EH (cell line): Measurements from ENCODE around the gene DIS3L2.
A peak's percentile ranks its signal among the peaks of the same experiment; 100 is the strongest.

Experiments
- DNase-seq: peaks from one replicate; pipeline ENCODE4 v3.0.0-alpha.2; 2015; ENCODE audit warnings: low read depth

Gene DIS3L2

GRCh38 chr2:232228971-232229894 lies 267.7 kb downstream of the DIS3L2 start:
- peak; percentile 51 for DNase-seq

- peak; percentile 14 for DNase-seq
Observed at GRCh38 chr2:232229911-232230310, 268.4 kb downstream of the DIS3L2 start.

GRCh38 chr2:232230560-232230959 lies 269.0 kb downstream of the DIS3L2 start:
- DNase-seq = peak; percentile 26

- no peak for DNase-seq
Observed at GRCh38 chr2:232231554-232231953, 270.0 kb downstream of the DIS3L2 start.

GRCh38 chr2:232232915-232233314 lies 271.4 kb downstream of the DIS3L2 start:
- no peak for DNase-seq

- DNase-seq = no peak
Observed at GRCh38 chr2:232234922-232235615, 273.6 kb downstream of the DIS3L2 start.

GRCh38 chr2:232235716-232236115 lies 274.2 kb downstream of the DIS3L2 start:
- DNase-seq = no peak

- DNase-seq = no peak
Observed at GRCh38 chr2:232236200-232236599, 274.7 kb downstream of the DIS3L2 start.

- no peak for DNase-seq
Observed at GRCh38 chr2:232237464-232237863, 276.0 kb downstream of the DIS3L2 start.

GRCh38 chr2:232238108-232238507 lies 276.6 kb downstream of the DIS3L2 start:
- DNase-seq = no peak

- DNase-seq = no peak
Observed at GRCh38 chr2:232238596-232238995, 277.1 kb downstream of the DIS3L2 start.

- DNase-seq = no peak
Observed at GRCh38 chr2:232239951-232240681, 278.6 kb downstream of the DIS3L2 start.

- no peak for DNase-seq
Observed at GRCh38 chr2:232240906-232241305, 279.4 kb downstream of the DIS3L2 start.

- no peak for DNase-seq
Observed at GRCh38 chr2:232242316-232242715, 280.8 kb downstream of the DIS3L2 start.

- peak; percentile 6 for DNase-seq
Observed at GRCh38 chr2:232245111-232245510, 283.6 kb downstream of the DIS3L2 start.

GRCh38 chr2:232246245-232246644 lies 284.7 kb downstream of the DIS3L2 start:
- no peak for DNase-seq

GRCh38 chr2:232249096-232249495 lies 287.6 kb downstream of the DIS3L2 start:
- DNase-seq = no peak

GRCh38 chr2:232250246-232251175 lies 289.0 kb downstream of the DIS3L2 start:
- no peak for DNase-seq

- no peak for DNase-seq
Observed at GRCh38 chr2:232255033-232255432, 293.5 kb downstream of the DIS3L2 start.

GRCh38 chr2:232260075-232260474 lies 298.6 kb downstream of the DIS3L2 start:
- peak; percentile 96 for DNase-seq

- peak; percentile 59 for DNase-seq
Observed at GRCh38 chr2:232261776-232262175, 300.3 kb downstream of the DIS3L2 start.
